Activated B cell treated with CpG ODN at 0.5 μM for 24 hours (primary cell): ENCODE results near the gene ERC2. TPM values are rescaled to one million over a fixed set of nuclear protein-coding genes. Genes with fewer than 3 reads are reported as not detected.

Experiments
- ATAC-seq: fragments of 200-7000 bp; cut with Tn5 transposase; one replicate; pipeline ENCODE4 v1.10.0; 2021; ENCODE audit warnings: low read depth, mild to moderate bottlenecking, moderate library complexity
- CTCF ChIA-PET: fragments of 350-600 bp; sonication (Branson Sonifier 250); formaldehyde crosslinking; loops from one replicate; lab custom pipeline; 2021; ENCODE audit warnings: antibody characterized with exemption; lab: Charles Lee
- POLR2A ChIA-PET: fragments of 350-600 bp; sonication (Branson Sonifier 250); formaldehyde crosslinking; loops from one replicate; lab custom pipeline; 2021; ENCODE audit warnings: antibody characterized with exemption; lab: Charles Lee
- DNase-seq: peaks from one replicate; pipeline ENCODE4 v3.0.0; 2022
- H3K27ac Mint-ChIP-seq: one replicate; pipeline ENCODE4 v1.8.0; 2020; ENCODE audit warnings: mixed read lengths
- H3K27me3 Mint-ChIP-seq: one replicate; pipeline ENCODE4 v1.8.0; 2021; ENCODE audit warnings: mixed read lengths
- H3K36me3 Mint-ChIP-seq: one replicate; pipeline ENCODE4 v1.8.0; 2021; ENCODE audit warnings: low read depth, mixed read lengths
- H3K4me1 Mint-ChIP-seq: one replicate; pipeline ENCODE4 v1.8.0; 2021; ENCODE audit warnings: mixed read lengths
- H3K4me3 Mint-ChIP-seq: one replicate; pipeline ENCODE4 v1.8.0; 2020; ENCODE audit warnings: mild to moderate bottlenecking, mixed read lengths
- H3K9me3 Mint-ChIP-seq: one replicate; pipeline ENCODE4 v1.8.0; 2020; ENCODE audit warnings: mixed read lengths
- intact Hi-C: fragments of 100-400 bp; cut with micrococcal nuclease; formaldehyde crosslinking; loops from one replicate; pipeline ENCODE4 v1.15.1; 2024
- total RNA-seq: library from RNA; stranded (reverse); gene quantifications from 2 replicates; pipeline ENCODE4 v1.2.3, GENCODE V29; 2022
- TF ChIP-seq, protein P1 (sequence below): fragments of 200-600 bp; IDR thresholded peaks from one replicate; pipeline ENCODE4 v1.8.0; 2022; ENCODE audit warnings: antibody characterized with exemption, mild to moderate bottlenecking

Gene ERC2
- total RNA-seq, 1 donor from 2014 or later, result not detected

- TF ChIP-seq, protein P1, sequence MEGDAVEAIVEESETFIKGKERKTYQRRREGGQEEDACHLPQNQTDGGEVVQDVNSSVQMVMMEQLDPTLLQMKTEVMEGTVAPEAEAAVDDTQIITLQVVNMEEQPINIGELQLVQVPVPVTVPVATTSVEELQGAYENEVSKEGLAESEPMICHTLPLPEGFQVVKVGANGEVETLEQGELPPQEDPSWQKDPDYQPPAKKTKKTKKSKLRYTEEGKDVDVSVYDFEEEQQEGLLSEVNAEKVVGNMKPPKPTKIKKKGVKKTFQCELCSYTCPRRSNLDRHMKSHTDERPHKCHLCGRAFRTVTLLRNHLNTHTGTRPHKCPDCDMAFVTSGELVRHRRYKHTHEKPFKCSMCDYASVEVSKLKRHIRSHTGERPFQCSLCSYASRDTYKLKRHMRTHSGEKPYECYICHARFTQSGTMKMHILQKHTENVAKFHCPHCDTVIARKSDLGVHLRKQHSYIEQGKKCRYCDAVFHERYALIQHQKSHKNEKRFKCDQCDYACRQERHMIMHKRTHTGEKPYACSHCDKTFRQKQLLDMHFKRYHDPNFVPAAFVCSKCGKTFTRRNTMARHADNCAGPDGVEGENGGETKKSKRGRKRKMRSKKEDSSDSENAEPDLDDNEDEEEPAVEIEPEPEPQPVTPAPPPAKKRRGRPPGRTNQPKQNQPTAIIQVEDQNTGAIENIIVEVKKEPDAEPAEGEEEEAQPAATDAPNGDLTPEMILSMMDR, result no peak
- DNase-seq (no peak), ATAC-seq (no peak)
- Mint-ChIP-seq H3K4me1 (no peaks in the 10 kb centered on the region), H3K9me3 (no peaks in the 10 kb centered on the region), H3K4me3 (no peak overlapping the region), H3K36me3 (no peaks in the 10 kb centered on the region), H3K27me3 (peaks cover 3% of the 10 kb centered on the region), H3K27ac (no peak overlapping the region)
- ChIA-PET CTCF (no interaction called here), POLR2A (no interaction called here)
- intact Hi-C loops, result no loop called here
Measured at GRCh38 chr3:56122911-56123310, 345.4 kb downstream of the ERC2 start.

DNA sequence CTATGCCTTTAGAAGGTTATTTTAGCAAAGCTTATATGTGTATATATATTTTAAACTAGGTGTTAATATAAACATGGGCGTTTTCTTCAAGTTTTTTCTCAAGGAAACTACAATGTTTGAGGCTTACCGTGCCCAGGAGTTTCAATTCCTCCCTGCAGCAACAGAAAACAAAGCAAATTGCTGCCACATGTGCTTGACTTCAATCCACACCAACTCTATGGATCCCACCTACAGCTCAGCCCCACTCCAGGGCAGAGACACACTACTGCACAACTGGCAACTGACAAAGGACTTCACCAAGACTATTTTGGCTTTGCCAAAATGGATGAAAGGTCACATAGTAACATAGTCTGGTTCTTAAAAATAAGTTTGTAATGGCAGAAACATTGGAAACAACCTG, 346.6 kb downstream of the ERC2 start:
- H3K27me3 Mint-ChIP-seq, result no peaks in the 10 kb centered on the region
- no peak for DNase-seq
- TF ChIP-seq, protein P1, result no peak
- ChIA-PET CTCF (no interaction called here), POLR2A (no interaction called here)
- ATAC-seq, result no peak
- no peaks in the 10 kb centered on the region for H3K9me3 Mint-ChIP-seq
- no peaks in the 10 kb centered on the region for H3K4me1 Mint-ChIP-seq
- no peak overlapping the region for H3K27ac Mint-ChIP-seq
- H3K36me3 Mint-ChIP-seq, result no peaks in the 10 kb centered on the region
- intact Hi-C loops, result no loop called here
- H3K4me3 Mint-ChIP-seq, result no peak overlapping the region

DNA sequence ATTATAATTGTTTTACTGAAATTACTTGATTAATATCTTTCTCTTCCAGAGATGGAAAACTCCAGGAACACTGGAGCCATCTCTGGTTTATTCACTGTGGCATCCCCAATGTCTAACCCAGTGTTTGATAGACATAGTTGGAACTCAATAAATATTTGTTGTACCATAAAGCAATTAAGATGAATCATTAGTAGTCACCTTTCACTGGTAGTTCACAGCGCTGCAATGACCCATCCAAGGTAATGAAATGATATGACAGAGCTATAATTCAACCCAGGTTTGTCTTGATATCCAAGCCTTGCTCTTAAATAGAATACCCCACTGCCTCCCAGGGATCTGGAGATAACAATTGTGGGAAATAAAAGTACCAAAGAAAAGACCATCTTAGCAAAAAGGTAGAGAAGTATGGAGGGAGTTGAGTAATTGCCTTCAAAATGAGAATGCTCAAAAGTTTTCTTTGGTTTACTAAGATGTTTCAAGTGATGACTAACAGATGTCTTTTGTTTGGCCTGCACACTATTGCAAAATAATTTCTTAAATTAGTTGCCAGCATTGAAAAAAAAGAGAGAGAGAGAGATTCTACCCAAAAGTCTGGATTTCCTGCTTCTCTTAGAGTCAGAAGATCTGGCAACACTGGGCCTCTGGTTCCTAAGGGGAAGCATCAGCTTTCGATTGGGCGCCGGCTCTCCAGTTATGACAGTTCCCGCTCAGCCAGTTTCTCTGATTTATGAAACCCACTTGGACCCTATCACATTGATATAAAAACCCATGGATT, 348.5 kb downstream of the ERC2 start:
- TF ChIP-seq, protein P1, result no peak
- Mint-ChIP-seq H3K4me3 (no peak overlapping the region), H3K27me3 (no peaks in the 10 kb centered on the region), H3K27ac (no peak overlapping the region), H3K9me3 (peaks cover under 1% of the 10 kb centered on the region), H3K4me1 (no peaks in the 10 kb centered on the region), H3K36me3 (no peaks in the 10 kb centered on the region)
- intact Hi-C loops, result no loop called here
- no peak for ATAC-seq
- no peak for DNase-seq
- POLR2A ChIA-PET, result no interaction called here
- CTCF ChIA-PET, result no interaction called here

- Mint-ChIP-seq H3K4me1 (no peaks in the 10 kb centered on the region), H3K4me3 (no peak overlapping the region)
- intact Hi-C loops, result no loop called here
Measured at GRCh38 chr3:56118968-56119367, 349.3 kb downstream of the ERC2 start.

DNA sequence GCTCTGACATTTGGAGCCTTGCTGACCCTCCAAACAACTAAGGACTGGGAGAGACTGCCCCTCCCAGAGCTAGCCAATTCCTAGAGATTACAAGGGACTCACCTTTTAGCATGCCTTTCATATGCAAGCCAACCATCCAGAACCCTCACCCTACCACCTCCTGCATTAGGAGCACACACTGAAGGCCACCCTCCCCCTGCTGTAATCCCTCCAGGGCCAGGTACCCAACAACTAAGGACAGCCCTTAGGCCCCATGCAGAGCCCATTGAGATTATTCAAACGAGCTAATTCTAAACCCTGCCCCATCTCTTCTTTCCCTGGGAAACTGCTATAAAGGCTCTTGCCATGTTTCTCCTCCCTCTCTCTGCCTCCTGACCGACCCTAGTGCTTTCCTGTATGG, 352.6 kb downstream of the ERC2 start:
- Mint-ChIP-seq H3K4me3 (no peak overlapping the region), H3K27me3 (no peaks in the 10 kb centered on the region), H3K36me3 (no peaks in the 10 kb centered on the region), H3K4me1 (no peaks in the 10 kb centered on the region), H3K27ac (no peak overlapping the region), H3K9me3 (peaks cover 4% of the 10 kb centered on the region)
- intact Hi-C loops, result no loop called here
- no peak for DNase-seq
- CTCF ChIA-PET, result no interaction called here
- no peak for ATAC-seq
- TF ChIP-seq, protein P1, result no peak
- POLR2A ChIA-PET, result no interaction called here

More at GRCh38 chr3:56118968-56119367, 349.3 kb downstream of the ERC2 start:
- DNase-seq (no peak), ATAC-seq (no peak)
- H3K9me3 Mint-ChIP-seq, result peaks cover 4% of the 10 kb centered on the region
- H3K27me3 Mint-ChIP-seq, result no peaks in the 10 kb centered on the region
- ChIA-PET POLR2A (no interaction called here), CTCF (no interaction called here)
- TF ChIP-seq, protein P1, result no peak
- no peaks in the 10 kb centered on the region for H3K36me3 Mint-ChIP-seq
- H3K27ac Mint-ChIP-seq, result no peak overlapping the region
